ENCODE results near the gene MSH3. TPM values are rescaled to one million over a fixed set of nuclear protein-coding genes. Genes with fewer than 3 reads are reported as not detected.

MSH3 gene
- total and polyA plus RNA-seq, 2 of the 8 experiments (the other 6 are each of a cell fraction or from before 2014, with no cell fraction given) = 3.6 to 22.6 TPM

DNA sequence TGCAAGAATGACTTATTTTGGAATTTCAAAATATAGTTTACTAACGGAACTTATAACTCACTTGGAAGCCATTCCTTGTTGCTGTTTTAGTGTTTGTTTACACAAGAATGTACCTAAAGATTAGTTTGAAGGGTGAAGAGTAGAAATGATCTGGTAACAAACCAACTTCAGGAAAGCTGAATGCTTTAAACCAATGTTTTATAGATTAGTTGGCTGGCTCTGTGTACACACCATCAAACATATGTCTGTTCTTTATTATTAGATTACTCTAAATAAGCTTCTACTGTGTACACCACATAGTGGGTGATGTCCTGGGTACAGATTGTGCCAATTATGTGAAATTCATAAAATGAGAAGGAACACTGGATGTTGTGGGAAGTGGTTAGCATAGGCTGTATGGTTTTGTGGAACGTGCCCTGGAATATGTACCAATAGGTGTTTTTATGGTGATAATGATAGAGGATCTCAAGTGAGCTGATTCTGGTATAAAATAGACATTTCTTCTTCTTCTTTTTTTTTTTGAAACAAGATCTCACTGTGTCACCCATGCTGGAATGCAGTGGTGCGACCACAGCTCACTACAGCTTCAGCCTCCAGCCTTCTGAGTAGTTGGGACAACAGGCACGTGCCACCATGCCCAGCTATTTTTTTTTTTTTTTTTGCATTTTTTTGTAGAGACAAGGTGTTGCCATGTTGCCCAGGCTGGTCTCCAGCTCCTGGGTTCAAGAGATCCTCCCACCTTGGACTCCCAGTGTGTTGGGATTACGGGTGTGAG, 109.6 kb downstream of the MSH3 start:
- no peak overlapping the region for H3K27ac ChIP-seq (ENCODE audit: low read depth, low read length)
- 86% methylated on average over 5 of the region's 5 CpGs; no CpG with 5 or more reads in 1 of the 2 experiments for WGBS, 2 experiments (ENCODE audit: extremely low coverage in 1 of 2, insufficient coverage in 1 of 2, insufficient read length in 1 of 2, insufficient replicate concordance in 2 of 2, low coverage in 1 of 2, low lambda C conversion rate in 2 of 2, missing lambda C conversion rate in 1 of 2)
- no peaks in the 10 kb centered on the region for H3K79me2 ChIP-seq (ENCODE audit: control insufficient read depth in 1 of 2, insufficient read depth in 2 of 2, low read length in 2 of 2)
- no peak overlapping the region for H2BK12ac ChIP-seq (ENCODE audit: low read depth, low read length)
- H3K18ac ChIP-seq (ENCODE audit: extremely low read depth, low read length) = no peak overlapping the region
- H3K9ac ChIP-seq (replicated peaks in 1 of 4; ENCODE audit: extremely low read depth in 1 of 4, low read depth in 3 of 4, low read length in 3 of 4) = no peak overlapping the region
- FAIRE-seq (no peak), DNase-seq (ENCODE audit: low read depth in 1 of 2, low spot score in 2 of 2) (no peak)
- H3K4me1 ChIP-seq (replicated peaks in 1 of 4; ENCODE audit: control insufficient read depth in 3 of 4, insufficient read depth in 4 of 4, low read length in 3 of 4) = peaks cover 0 to 4% (median 0%) of the 10 kb centered on the region in 4 experiments; a peak in 1 of 7 replicates
- H3K36me3 ChIP-seq (ENCODE audit: control insufficient read depth in 2 of 4, insufficient read depth in 4 of 4, low read length in 3 of 4) = peaks cover 0 to 2% (median 0%) of the 10 kb centered on the region in 4 experiments; a peak in 1 of 8 replicates
- no peak overlapping the region for H3K23ac ChIP-seq (ENCODE audit: insufficient read length)
- H2AFZ ChIP-seq (ENCODE audit: low read length) = no peak overlapping the region
- H3K4ac ChIP-seq (replicated peaks; ENCODE audit: insufficient read length, low read depth, low read length) = no peak overlapping the region
- H2BK5ac ChIP-seq (ENCODE audit: low read depth, low read length) = no peak overlapping the region
- POLR2A ChIA-PET (ENCODE audit: partially characterized antibody) = interaction anchor here (0.6 kb wide), 2 partner anchors 449 to 1216 kb away, joined by 3 read pairs; no protein-coding TSS in a partner anchor
- no peak overlapping the region for H4K91ac ChIP-seq (replicated peaks; ENCODE audit: insufficient read length, low read length)
- no peak overlapping the region for H2AK5ac ChIP-seq (ENCODE audit: low read depth, low read length)
- no peak overlapping the region for H4K5ac ChIP-seq (ENCODE audit: insufficient read length, low read depth, low read length)
- H2BK20ac ChIP-seq (ENCODE audit: low read length) = no peak overlapping the region
- H4K8ac ChIP-seq (ENCODE audit: extremely low read depth, insufficient read depth, low read length) = no peak overlapping the region
- H3K14ac ChIP-seq (ENCODE audit: insufficient read length) = no peak overlapping the region
- no peak overlapping the region for H3K4me3 ChIP-seq (ENCODE audit: extremely low read depth in 1 of 4, insufficient read depth in 2 of 4, low read depth in 3 of 4, low read length in 4 of 4)
- no peak overlapping the region for H3K4me2 ChIP-seq (ENCODE audit: insufficient read depth in 1 of 2, low read depth in 2 of 2, low read length in 2 of 2)
- H3K9me3 ChIP-seq (ENCODE audit: insufficient read depth in 2 of 2, low read depth in 1 of 2, low read length in 1 of 2) = no peaks in the 10 kb centered on the region
- no peak overlapping the region for H2BK120ac ChIP-seq (replicated peaks; ENCODE audit: low read depth, low read length)
- CTCF ChIA-PET (ENCODE audit: partially characterized antibody) = no interaction called here
- H3K27me3 ChIP-seq (replicated peaks in 1 of 4; ENCODE audit: control insufficient read depth in 3 of 4, extremely low read depth in 1 of 4, insufficient read depth in 3 of 4, low read length in 3 of 4) = no peaks in the 10 kb centered on the region
- H2BK15ac ChIP-seq (ENCODE audit: low read length) = no peak overlapping the region
- H3K23me2 ChIP-seq (ENCODE audit: low read depth, low read length) = no peaks in the 10 kb centered on the region
- no peak overlapping the region for H3K56ac ChIP-seq (replicated peaks; ENCODE audit: insufficient read length, low read depth, low read length)
- peaks cover 0 to 1% of the 10 kb centered on the region in 2 experiments for H4K20me1 ChIP-seq (replicated peaks in 1 of 2; ENCODE audit: control insufficient read depth in 1 of 2, insufficient read depth in 2 of 2, low read length in 2 of 2)
- H3K79me1 ChIP-seq (ENCODE audit: low read depth, low read length) = no peaks in the 10 kb centered on the region
- no peak for TF ChIP-seq SUZ12 (IDR thresholded peaks at IDR 0.05; ENCODE audit: low read length)
- no peak for TF ChIP-seq GABPA (IDR thresholded peaks at IDR 0.05; ENCODE audit: borderline replicate concordance, insufficient read depth, low read length)
- TF ChIP-seq EGR1 (IDR thresholded peaks at IDR 0.05; ENCODE audit: borderline replicate concordance, low read depth, low read length) = no peak
- no peak for TF ChIP-seq JUN (IDR thresholded peaks at IDR 0.05; ENCODE audit: low read depth, low read length)
- TF ChIP-seq KDM1A (IDR thresholded peaks at IDR 0.05; ENCODE audit: borderline replicate concordance, low read length) = no peak
- no peak for TF ChIP-seq MAFK (IDR thresholded peaks at IDR 0.05; ENCODE audit: low read depth, low read length)

All from H1 (cell line).